ENCODE measurements around the gene PCSK1. TPM values are rescaled to one million over a fixed set of nuclear protein-coding genes. Genes with fewer than 3 reads are reported as not detected.

The PCSK1 gene
- total RNA-seq, 1 donor from 2014 or later = not detected

- Histone ChIP-seq H3K27me3 (ENCODE audit: control insufficient read depth, insufficient read depth, low read length) (no peaks in the 10 kb centered on the region), H3K36me3 (ENCODE audit: control insufficient read depth, insufficient read depth, low read length) (no peaks in the 10 kb centered on the region), H3K4me3 (ENCODE audit: low read depth, low read length) (no peak overlapping the region)
- DNase-seq (ENCODE audit: low read depth) = no peak
- TF ChIP-seq, protein P1, sequence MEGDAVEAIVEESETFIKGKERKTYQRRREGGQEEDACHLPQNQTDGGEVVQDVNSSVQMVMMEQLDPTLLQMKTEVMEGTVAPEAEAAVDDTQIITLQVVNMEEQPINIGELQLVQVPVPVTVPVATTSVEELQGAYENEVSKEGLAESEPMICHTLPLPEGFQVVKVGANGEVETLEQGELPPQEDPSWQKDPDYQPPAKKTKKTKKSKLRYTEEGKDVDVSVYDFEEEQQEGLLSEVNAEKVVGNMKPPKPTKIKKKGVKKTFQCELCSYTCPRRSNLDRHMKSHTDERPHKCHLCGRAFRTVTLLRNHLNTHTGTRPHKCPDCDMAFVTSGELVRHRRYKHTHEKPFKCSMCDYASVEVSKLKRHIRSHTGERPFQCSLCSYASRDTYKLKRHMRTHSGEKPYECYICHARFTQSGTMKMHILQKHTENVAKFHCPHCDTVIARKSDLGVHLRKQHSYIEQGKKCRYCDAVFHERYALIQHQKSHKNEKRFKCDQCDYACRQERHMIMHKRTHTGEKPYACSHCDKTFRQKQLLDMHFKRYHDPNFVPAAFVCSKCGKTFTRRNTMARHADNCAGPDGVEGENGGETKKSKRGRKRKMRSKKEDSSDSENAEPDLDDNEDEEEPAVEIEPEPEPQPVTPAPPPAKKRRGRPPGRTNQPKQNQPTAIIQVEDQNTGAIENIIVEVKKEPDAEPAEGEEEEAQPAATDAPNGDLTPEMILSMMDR (IDR thresholded peaks at IDR 0.05; ENCODE audit: insufficient read depth, low read length, poor library complexity, severe bottlenecking) = no peak
Observed at GRCh38 chr5:96473155-96473554, 40.1 kb upstream of the PCSK1 start.

- TF ChIP-seq, protein P1 (IDR thresholded peaks at IDR 0.05; ENCODE audit: insufficient read depth, low read length, poor library complexity, severe bottlenecking) = no peak
- no peak for DNase-seq (ENCODE audit: low read depth)
- H3K36me3 ChIP-seq (ENCODE audit: control insufficient read depth, insufficient read depth, low read length) = no peaks in the 10 kb centered on the region
Observed at GRCh38 chr5:96470785-96471184, 37.7 kb upstream of the PCSK1 start.

GRCh38 chr5:96468956-96469355, 35.9 kb upstream of the PCSK1 start:
- Histone ChIP-seq H3K36me3 (ENCODE audit: control insufficient read depth, insufficient read depth, low read length) (no peaks in the 10 kb centered on the region), H3K4me3 (ENCODE audit: low read depth, low read length) (no peak overlapping the region), H3K27me3 (ENCODE audit: control insufficient read depth, insufficient read depth, low read length) (no peaks in the 10 kb centered on the region)
- TF ChIP-seq, protein P1 (IDR thresholded peaks at IDR 0.05; ENCODE audit: insufficient read depth, low read length, poor library complexity, severe bottlenecking) = no peak
- DNase-seq (ENCODE audit: low read depth) = peak; percentile 14

More at GRCh38 chr5:96470785-96471184, 37.7 kb upstream of the PCSK1 start:
- Histone ChIP-seq H3K27me3 (ENCODE audit: control insufficient read depth, insufficient read depth, low read length) (no peaks in the 10 kb centered on the region), H3K4me3 (ENCODE audit: low read depth, low read length) (no peak overlapping the region)

- no peak overlapping the region for H3K4me3 ChIP-seq (ENCODE audit: low read depth, low read length)
- no peak for DNase-seq (ENCODE audit: low read depth)
- no peaks in the 10 kb centered on the region for H3K36me3 ChIP-seq (ENCODE audit: control insufficient read depth, insufficient read depth, low read length)
- TF ChIP-seq, protein P1 (IDR thresholded peaks at IDR 0.05; ENCODE audit: insufficient read depth, low read length, poor library complexity, severe bottlenecking) = no peak
- H3K27me3 ChIP-seq (ENCODE audit: control insufficient read depth, insufficient read depth, low read length) = no peaks in the 10 kb centered on the region
Observed at GRCh38 chr5:96463091-96463490, 30.0 kb upstream of the PCSK1 start.

DNA sequence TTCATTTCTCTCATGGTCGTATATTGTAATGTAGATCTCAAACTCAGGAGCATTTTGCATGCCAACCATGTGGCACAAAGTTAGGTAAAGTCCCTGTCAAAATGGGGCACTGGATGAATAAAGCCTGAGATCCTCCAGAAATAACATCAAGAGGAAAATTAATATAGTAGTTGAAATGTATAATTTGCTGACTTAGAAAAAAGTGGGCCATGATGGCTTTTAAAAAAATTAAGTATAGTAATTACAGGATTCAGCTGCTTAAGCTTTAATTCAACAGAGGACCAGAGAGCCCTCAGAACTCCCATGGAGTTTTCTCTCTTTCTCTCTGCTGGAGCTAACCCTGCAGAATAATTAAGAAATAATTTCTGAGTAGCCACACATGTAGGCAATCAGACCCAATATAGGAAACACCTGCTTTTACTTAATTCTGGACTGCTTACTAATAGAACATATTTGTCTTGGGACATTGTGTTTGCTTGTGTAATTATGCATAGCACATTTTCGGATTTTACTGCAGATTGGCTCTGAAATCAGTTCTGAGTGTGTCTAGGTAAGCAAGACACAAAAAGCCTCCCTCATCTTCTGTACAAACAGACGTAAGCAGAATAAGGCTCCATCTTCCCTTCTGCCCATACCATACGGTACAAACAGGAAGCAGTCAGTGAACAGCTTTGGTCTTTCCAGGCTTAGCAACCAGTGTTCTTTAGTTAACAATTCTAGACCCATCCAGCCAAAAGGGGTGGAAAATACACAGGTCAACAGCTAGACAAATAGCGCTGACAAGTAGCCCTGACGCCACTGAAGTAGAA, 26.5 kb upstream of the PCSK1 start:
- no peak for DNase-seq (ENCODE audit: low read depth)
- TF ChIP-seq, protein P1 (IDR thresholded peaks at IDR 0.05; ENCODE audit: insufficient read depth, low read length, poor library complexity, severe bottlenecking) = no peak

DNA sequence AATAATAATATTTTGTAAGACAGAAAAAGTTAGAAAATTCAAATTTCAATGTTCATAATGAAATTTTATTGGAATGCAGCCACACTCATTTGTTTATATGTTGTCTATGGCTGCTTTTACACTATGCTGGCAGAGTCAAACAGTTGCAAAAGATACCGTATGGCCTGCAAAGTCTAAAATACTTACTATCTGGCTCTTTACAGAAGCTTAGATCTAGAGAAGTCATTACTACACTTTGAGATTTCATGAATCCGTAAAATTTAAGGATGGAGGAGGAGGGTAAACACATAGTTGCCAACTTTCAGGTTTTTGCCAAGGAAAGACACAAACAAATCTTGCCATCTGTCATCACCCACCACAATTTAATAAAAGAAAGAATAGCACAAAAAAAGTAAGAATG, 25.1 kb upstream of the PCSK1 start:
- TF ChIP-seq, protein P1 (IDR thresholded peaks at IDR 0.05; ENCODE audit: insufficient read depth, low read length, poor library complexity, severe bottlenecking) = no peak
- DNase-seq (ENCODE audit: low read depth) = no peak
- Histone ChIP-seq H3K36me3 (ENCODE audit: control insufficient read depth, insufficient read depth, low read length) (no peaks in the 10 kb centered on the region), H3K27me3 (ENCODE audit: control insufficient read depth, insufficient read depth, low read length) (no peaks in the 10 kb centered on the region), H3K4me3 (ENCODE audit: low read depth, low read length) (no peak overlapping the region)

More for the DNA sequence above, 26.5 kb upstream of the PCSK1 start:
- no peaks in the 10 kb centered on the region for H3K27me3 ChIP-seq (ENCODE audit: control insufficient read depth, insufficient read depth, low read length)
- no peaks in the 10 kb centered on the region for H3K36me3 ChIP-seq (ENCODE audit: control insufficient read depth, insufficient read depth, low read length)
- no peak overlapping the region for H3K4me3 ChIP-seq (ENCODE audit: low read depth, low read length)

Measured in kidney epithelial cell (primary cell).